Uterus (tissue), 2 donors: ENCODE results near the gene PHPT1.

Experiments
- POLR2A ChIP-seq, 2 donors: fragments of 450-650 bp; IDR thresholded peaks; one replicate each; pipeline ENCODE4 v1.6.1; 2016; ENCODE audit warnings: antibody characterized with exemption in 2 of 2, mild to moderate bottlenecking in 1 of 2, moderate library complexity in 1 of 2
- TF ChIP-seq, protein P1 (sequence below), 4 experiments: fragments of 200-600 bp in 2 of 4; fragments of 450-650 bp in 2 of 4; sonication (generic) in 2 of 4; IDR thresholded peaks; one replicate each; pipeline ENCODE4 v1.5.1; 2016 to 2019; ENCODE audit warnings: antibody characterized with exemption in 4 of 4, mild to moderate bottlenecking in 2 of 4, moderate library complexity in 1 of 4

DNA sequence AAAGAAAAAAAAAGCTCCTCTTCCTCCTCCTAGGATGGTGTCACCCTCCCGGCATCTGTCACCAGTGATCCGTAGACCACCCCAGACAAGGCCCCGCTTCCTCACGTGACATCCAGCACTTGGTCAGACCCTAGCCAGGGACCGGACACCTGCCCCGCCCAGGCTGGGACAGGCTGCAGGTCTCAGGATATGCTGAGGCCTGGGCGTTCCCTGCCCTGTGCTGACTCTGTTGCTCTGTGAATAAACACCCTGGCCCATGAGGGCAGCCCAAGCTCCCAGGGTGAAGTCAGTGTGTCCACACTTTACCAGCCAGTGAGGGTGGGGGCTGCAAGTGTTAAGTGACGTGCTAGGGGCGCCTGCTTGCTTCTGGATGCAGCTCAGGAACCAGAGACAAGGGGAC is 11.3 kb downstream of the PHPT1 start:
- TF ChIP-seq, protein P1, sequence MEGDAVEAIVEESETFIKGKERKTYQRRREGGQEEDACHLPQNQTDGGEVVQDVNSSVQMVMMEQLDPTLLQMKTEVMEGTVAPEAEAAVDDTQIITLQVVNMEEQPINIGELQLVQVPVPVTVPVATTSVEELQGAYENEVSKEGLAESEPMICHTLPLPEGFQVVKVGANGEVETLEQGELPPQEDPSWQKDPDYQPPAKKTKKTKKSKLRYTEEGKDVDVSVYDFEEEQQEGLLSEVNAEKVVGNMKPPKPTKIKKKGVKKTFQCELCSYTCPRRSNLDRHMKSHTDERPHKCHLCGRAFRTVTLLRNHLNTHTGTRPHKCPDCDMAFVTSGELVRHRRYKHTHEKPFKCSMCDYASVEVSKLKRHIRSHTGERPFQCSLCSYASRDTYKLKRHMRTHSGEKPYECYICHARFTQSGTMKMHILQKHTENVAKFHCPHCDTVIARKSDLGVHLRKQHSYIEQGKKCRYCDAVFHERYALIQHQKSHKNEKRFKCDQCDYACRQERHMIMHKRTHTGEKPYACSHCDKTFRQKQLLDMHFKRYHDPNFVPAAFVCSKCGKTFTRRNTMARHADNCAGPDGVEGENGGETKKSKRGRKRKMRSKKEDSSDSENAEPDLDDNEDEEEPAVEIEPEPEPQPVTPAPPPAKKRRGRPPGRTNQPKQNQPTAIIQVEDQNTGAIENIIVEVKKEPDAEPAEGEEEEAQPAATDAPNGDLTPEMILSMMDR (IDR thresholded peaks at IDR 0.05), result no peak
- no peak for TF ChIP-seq POLR2A (IDR thresholded peaks at IDR 0.05)
